GM12872 (cell line): Measurements from ENCODE around the gene KLF11.

Experiments used
- CTCF ChIP-seq: IDR thresholded peaks from 3 replicates; pipeline ENCODE4 v1.5.1; 2011; ENCODE audit warnings: low read depth, mild to moderate bottlenecking, low read length, moderate library complexity; ENCODE audit not compliant: insufficient read depth

KLF11 gene

GRCh38 chr2:10094271-10094814, 51.0 kb downstream of the KLF11 start:
- TF ChIP-seq CTCF: no peak

GRCh38 chr2:10095175-10095574, 51.8 kb downstream of the KLF11 start:
- no peak for TF ChIP-seq CTCF

GRCh38 chr2:10096641-10097040, 53.3 kb downstream of the KLF11 start:
- no peak for TF ChIP-seq CTCF

GRCh38 chr2:10097352-10098148, 54.2 kb downstream of the KLF11 start:
- TF ChIP-seq CTCF: peak; percentile 98

- no peak for TF ChIP-seq CTCF
Observed at GRCh38 chr2:10101491-10101890, 58.1 kb downstream of the KLF11 start.

- no peak for TF ChIP-seq CTCF
Observed at GRCh38 chr2:10103179-10103578, 59.8 kb downstream of the KLF11 start.
